AG04450 (cell line): ENCODE results near the gene EPHA5. TPM values are rescaled to one million over a fixed set of nuclear protein-coding genes. Genes with fewer than 3 reads are reported as not detected.

ENCODE experiments used
- CTCF ChIA-PET: fragments of 300-600, 350-600 bp; formaldehyde crosslinking; extraction: SDS; loops from one replicate; lab custom pipeline; 2022; ENCODE audit warnings: antibody characterized with exemption, inconsistent platforms; lab: Charles Lee
- POLR2A ChIA-PET: fragments of 350-600 bp; formaldehyde crosslinking; extraction: SDS; loops from one replicate; lab custom pipeline; 2021; ENCODE audit warnings: antibody characterized with exemption, inconsistent platforms; lab: Yijun Ruan, JAX
- DNase-seq: peaks from one replicate; pipeline ENCODE4 v3.0.0-alpha.2; 2011; ENCODE audit warnings: low read depth, low spot score
- H3K27ac ChIP-seq: one replicate; pipeline ENCODE4 v1.5.1; 2012; ENCODE audit warnings: low read depth, low read length, control low read depth
- H3K27me3 ChIP-seq: one replicate; pipeline ENCODE4 v1.6.0; 2012; ENCODE audit warnings: low read length; ENCODE audit not compliant: control insufficient read depth, insufficient read depth
- H3K4me3 ChIP-seq: 2 replicates; pipeline ENCODE4 v1.5.1; 2011; ENCODE audit warnings: mild to moderate bottlenecking, low read depth, low read length, control low read depth
- H3K9me3 ChIP-seq: 2 replicates; pipeline ENCODE4 v1.5.1; 2012; ENCODE audit warnings: low read length; ENCODE audit not compliant: control insufficient read depth, insufficient read depth
- CTCF ChIP-seq: IDR thresholded peaks from 2 replicates; pipeline ENCODE4 v1.5.1; 2011; ENCODE audit warnings: low read depth, low read length, control low read depth, inconsistent platforms
- polyA plus RNA-seq: library from polyadenylated mRNA; depleted of rRNA; stranded (reverse); fragments of >200 nt; gene quantifications from 2 replicates; pipeline ENCODE4 v1.2.3, GENCODE V29; 2011

EPHA5 gene
- polyA plus RNA-seq, 1 experiment: 0.04 TPM

GRCh38 chr4:65521666-65522065 is 148.6 kb downstream of the EPHA5 start:
- TF ChIP-seq CTCF: no peak
- DNase-seq: no peak
- Histone ChIP-seq H3K27ac (no peak overlapping the region), H3K9me3 (no peaks in the 10 kb centered on the region), H3K4me3 (no peak overlapping the region), H3K27me3 (no peaks in the 10 kb centered on the region)
- ChIA-PET CTCF (no interaction called here), POLR2A (no interaction called here)

GRCh38 chr4:65515646-65516045 is 154.6 kb downstream of the EPHA5 start:
- ChIA-PET POLR2A (no interaction called here), CTCF (no interaction called here)
- no peak overlapping the region for H3K27ac ChIP-seq
- DNase-seq: no peak
- no peak overlapping the region for H3K4me3 ChIP-seq
- no peaks in the 10 kb centered on the region for H3K9me3 ChIP-seq
- H3K27me3 ChIP-seq: no peaks in the 10 kb centered on the region
- TF ChIP-seq CTCF: no peak

GRCh38 chr4:65510976-65511375 is 159.3 kb downstream of the EPHA5 start:
- CTCF ChIA-PET: no interaction called here

GRCh38 chr4:65508168-65508567 is 162.1 kb downstream of the EPHA5 start:
- Histone ChIP-seq H3K27me3 (no peaks in the 10 kb centered on the region), H3K27ac (no peak overlapping the region), H3K4me3 (no peak overlapping the region), H3K9me3 (no peaks in the 10 kb centered on the region)
- CTCF ChIA-PET: no interaction called here
- peak; percentile 1 for DNase-seq
- TF ChIP-seq CTCF: no peak
- POLR2A ChIA-PET: no interaction called here

More at GRCh38 chr4:65510976-65511375, 159.3 kb downstream of the EPHA5 start:
- H3K27me3 ChIP-seq: no peaks in the 10 kb centered on the region
- no peaks in the 10 kb centered on the region for H3K9me3 ChIP-seq
- TF ChIP-seq CTCF: no peak
- DNase-seq: no peak
- no peak overlapping the region for H3K27ac ChIP-seq
- POLR2A ChIA-PET: no interaction called here
- no peak overlapping the region for H3K4me3 ChIP-seq

GRCh38 chr4:65502131-65502701 is 168.1 kb downstream of the EPHA5 start:
- CTCF ChIA-PET: interaction anchor here (0.6 kb wide), 1 partner anchor 28 kb away, joined by 3 read pairs; no protein-coding TSS in a partner anchor
- peak; percentile 2 for DNase-seq

More at GRCh38 chr4:65502131-65502701, 168.1 kb downstream of the EPHA5 start:
- TF ChIP-seq CTCF: no peak
- POLR2A ChIA-PET: no interaction called here
- H3K4me3 ChIP-seq: no peak overlapping the region
- H3K27ac ChIP-seq: no peak overlapping the region
- no peaks in the 10 kb centered on the region for H3K27me3 ChIP-seq
- H3K9me3 ChIP-seq: no peaks in the 10 kb centered on the region
